Cardiac fibroblast (primary cell): Measurements from ENCODE around the gene GHRL.
"Not testable (repeated sequence)": the region's sequence is repeated elsewhere in the genome, so short reads cannot be mapped to it uniquely, and the experiment has no call there.

Source experiments
- DNase-seq, 2 donors: peaks; one replicate each; pipeline versions ENCODE4 v3.0.0 to v3.0.0-alpha.2; 2010; ENCODE audit warnings: low read depth in 2 of 2
- H3K4me3 ChIP-seq, 2 donors: replicated peaks in 1 of 2; 1 replicate in 1 of 2; 2 replicates in 1 of 2; pipeline ENCODE4 v1.5.1; 2011; ENCODE audit warnings: low read depth in 2 of 2, low read length in 2 of 2, mild to moderate bottlenecking in 2 of 2, moderate library complexity in 1 of 2
- TF ChIP-seq, protein P1 (sequence below): IDR thresholded peaks from one replicate; pipeline ENCODE4 v1.5.1; 2011; ENCODE audit warnings: low read depth, mild to moderate bottlenecking, low read length, inconsistent platforms

The GHRL gene

DNA sequence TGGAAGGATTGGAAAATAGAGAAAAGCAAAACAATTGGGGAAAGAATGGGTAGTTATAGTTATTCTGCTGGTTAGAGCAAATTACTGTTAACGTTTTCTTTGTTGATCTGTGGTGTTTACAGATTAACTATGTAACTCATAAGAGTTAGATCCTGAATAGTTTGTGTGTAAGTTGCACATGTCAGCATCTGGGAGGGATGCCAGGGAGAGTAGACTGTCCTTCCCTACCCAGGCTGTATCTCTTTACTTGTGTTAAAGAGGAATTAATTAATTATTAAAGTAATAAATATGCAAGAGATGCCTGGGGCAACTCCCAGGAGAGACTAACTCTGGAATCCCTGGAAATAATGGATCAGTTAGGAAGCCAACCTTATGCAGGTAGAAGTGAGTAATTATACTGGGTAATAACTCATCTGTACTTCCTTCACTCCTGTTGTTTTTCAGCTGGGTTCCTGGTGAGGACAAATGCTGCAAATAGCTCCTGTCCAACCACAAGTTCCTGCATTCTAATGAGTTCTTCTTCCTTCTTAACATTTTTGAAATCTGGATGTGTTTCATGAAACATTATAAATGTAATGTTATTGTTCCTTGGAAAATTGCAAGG, 18.9 kb downstream of the GHRL start:
- no peak overlapping the region for H3K4me3 ChIP-seq
- DNase-seq = peak in 1 of 2 donors; percentile 41
- TF ChIP-seq, protein P1, sequence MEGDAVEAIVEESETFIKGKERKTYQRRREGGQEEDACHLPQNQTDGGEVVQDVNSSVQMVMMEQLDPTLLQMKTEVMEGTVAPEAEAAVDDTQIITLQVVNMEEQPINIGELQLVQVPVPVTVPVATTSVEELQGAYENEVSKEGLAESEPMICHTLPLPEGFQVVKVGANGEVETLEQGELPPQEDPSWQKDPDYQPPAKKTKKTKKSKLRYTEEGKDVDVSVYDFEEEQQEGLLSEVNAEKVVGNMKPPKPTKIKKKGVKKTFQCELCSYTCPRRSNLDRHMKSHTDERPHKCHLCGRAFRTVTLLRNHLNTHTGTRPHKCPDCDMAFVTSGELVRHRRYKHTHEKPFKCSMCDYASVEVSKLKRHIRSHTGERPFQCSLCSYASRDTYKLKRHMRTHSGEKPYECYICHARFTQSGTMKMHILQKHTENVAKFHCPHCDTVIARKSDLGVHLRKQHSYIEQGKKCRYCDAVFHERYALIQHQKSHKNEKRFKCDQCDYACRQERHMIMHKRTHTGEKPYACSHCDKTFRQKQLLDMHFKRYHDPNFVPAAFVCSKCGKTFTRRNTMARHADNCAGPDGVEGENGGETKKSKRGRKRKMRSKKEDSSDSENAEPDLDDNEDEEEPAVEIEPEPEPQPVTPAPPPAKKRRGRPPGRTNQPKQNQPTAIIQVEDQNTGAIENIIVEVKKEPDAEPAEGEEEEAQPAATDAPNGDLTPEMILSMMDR = no peak

DNA sequence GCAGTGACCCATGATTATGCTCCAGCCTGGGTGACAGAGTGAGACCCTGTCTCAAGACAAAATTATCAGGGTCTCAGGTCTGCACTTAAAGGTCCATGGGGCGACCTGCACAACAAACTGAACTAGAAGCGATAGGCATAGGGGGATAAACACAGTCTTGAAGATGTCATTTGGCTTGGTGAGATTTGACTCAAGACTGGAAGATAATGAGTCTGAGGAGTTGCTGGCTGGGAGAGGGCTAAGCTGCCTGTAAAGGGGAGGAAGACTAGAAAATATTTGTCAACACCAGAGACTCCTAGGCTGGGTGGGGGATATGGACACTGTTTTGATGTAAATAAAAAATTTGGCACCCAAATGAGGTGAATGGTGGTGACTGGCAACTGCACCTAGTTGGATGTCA, 19.8 kb downstream of the GHRL start:
- TF ChIP-seq, protein P1 = no peak
- H3K4me3 ChIP-seq = no peak overlapping the region
- DNase-seq = no peak

DNA sequence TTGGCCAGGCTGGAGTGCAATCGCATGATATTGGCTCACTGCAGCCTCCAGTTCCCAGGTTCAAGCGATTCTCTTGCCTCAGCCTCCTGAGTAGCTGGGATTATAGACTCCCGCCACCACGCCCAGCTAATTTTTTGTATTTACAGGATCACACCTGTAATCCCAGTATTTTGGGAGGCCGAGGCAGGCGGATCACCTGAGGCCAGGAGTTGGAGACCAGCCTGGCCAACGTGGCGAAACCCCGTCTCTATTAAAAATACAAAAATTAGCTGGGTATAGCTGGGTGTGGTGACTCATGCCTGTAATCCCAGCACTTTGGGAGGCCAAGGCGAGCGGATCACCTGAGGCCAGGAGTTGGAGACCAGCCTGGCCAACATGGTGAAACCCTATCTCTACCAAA, 20.3 kb downstream of the GHRL start:
- DNase-seq, H3K4me3 ChIP-seq: not testable (repeated sequence)

DNA sequence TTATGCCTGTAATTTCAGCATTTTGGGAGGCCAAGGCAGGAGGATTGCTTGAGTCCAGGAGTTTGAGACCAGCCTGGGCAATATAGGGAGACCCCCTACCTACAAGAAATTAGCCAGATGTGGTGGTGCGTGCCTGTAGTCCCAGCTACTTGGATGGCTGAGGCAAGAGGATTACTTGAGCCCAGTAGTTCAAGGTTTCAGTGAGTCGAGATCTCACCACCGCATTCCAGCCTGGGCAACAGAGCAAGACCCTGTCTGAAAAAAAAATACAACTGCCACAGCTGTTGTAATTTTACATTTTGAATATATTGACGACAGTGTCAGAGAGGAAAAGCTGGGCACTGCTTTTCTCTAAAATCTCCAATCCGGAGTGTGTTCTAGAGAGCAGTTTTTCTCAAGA, 23.3 kb downstream of the GHRL start:
- H3K4me3 ChIP-seq = no peak overlapping the region
- no peak for DNase-seq
- TF ChIP-seq, protein P1 = no peak

DNA sequence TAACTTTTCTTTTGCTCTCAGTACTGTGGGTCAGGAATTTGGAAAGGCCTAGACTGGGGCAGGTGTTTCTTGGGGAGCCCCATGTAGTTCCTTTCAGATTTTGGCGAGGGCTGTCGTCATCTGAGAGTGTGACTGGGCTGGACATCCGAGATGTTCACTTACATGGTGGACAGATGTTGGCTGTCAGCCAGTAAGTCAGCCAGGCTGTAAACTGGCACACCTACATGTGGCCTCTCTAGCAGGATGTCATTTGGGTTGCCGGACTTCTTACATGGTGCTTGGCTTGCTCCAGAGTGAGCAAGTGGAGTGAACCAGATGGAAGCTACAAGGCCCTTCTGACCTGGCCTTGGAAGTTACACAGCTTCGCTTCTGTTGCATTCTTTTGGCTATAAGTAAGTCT, 23.8 kb downstream of the GHRL start:
- TF ChIP-seq, protein P1 = no peak
- DNase-seq = no peak
- no peak overlapping the region for H3K4me3 ChIP-seq

DNA sequence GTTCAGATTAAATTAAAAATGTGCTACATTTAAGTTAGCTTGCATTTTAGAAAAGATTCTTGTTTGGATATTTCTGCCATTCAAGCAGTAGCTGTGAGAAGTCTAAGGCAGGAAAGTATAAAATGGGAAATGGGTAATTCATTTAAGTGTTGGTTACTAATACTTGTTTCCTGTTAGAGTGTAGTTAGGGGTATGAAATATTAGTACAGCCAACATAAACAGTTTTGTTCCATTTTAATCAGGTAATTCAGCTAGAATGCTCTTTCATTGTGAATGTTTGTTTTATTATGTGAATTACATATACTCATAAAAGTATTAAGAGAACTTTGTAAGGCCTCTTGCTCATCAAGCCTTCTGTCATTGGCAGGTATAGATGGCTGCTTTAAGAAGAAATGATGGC, 24.6 kb downstream of the GHRL start:
- H3K4me3 ChIP-seq = no peak overlapping the region
- DNase-seq = no peak
- TF ChIP-seq, protein P1 = no peak

DNA sequence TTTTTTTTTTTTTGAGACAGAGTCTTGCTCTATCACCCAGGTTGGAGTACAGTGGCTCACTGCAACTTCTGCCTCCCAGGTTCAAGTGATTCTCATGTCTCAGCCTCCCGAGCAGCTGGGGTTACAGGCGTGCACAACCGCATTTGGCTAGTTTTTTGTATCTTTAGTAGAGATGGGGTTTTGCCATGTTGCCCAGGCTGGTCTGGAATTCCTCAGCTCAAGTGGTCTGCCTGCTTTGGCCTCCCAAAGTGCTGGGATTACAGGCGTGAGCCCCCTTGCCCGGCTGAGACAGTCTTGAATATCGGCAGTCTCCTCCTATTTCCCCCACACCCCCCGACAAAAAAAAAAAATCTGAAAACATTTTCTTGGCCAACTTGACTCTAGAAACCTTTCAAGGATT, 25.8 kb downstream of the GHRL start:
- not testable (repeated sequence) for DNase-seq, H3K4me3 ChIP-seq

DNA sequence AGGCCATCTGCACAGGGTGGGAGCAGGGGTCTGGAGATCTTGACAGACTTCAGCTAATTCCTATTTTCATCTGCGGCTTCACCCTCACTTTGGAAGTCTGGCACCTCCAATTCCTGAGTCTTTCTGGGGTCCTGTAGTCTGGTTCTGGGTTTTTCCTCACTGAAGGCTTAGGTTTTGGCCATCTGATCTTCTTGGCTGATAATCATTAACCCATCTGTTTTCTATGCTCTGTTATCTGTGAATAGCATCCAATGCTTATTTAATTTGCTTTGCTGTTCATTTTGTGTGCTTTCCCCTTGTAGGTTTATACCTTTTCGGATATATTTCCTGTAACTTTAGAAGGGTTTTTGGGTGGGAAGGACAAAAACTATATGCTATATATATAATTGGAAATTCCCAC, 26.9 kb downstream of the GHRL start:
- TF ChIP-seq, protein P1 = no peak
- no peak for DNase-seq
- no peak overlapping the region for H3K4me3 ChIP-seq
